CD4-positive, alpha-beta T cell (primary cell): ENCODE results near the gene PAFAH1B2. TPM values are rescaled to one million over a fixed set of nuclear protein-coding genes. Genes with fewer than 3 reads are reported as not detected.

Experiments used
- ATAC-seq: fragments of 200-7000 bp; cut with Tn5 transposase; one replicate; pipeline ENCODE4 v1.10.0; 2022; ENCODE audit warnings: mild to moderate bottlenecking; ENCODE audit not compliant: poor library complexity
- CTCF ChIA-PET: fragments of 350-600 bp; sonication (Branson Sonifier 250); formaldehyde crosslinking; loops from one replicate; lab custom pipeline; 2021; ENCODE audit warnings: antibody characterized with exemption, inconsistent platforms; lab: Charles Lee
- POLR2A ChIA-PET: fragments of 350-600 bp; sonication (Branson Sonifier 250); formaldehyde crosslinking; loops from one replicate; lab custom pipeline; 2021; ENCODE audit warnings: antibody characterized with exemption, inconsistent platforms; lab: Charles Lee
- DNase-seq, 14 experiments: peaks; one replicate each; pipeline ENCODE4 v3.0.0-alpha.2; 2013 to 2020; ENCODE audit warnings: mixed read lengths in 2 of 14
- H3K27ac ChIP-seq, 2 donors: one replicate each; pipeline versions ENCODE4 v1.5.1 to v1.7.0; 2013; ENCODE audit warnings: low read length in 2 of 2, low read depth in 1 of 2, mild to moderate bottlenecking in 1 of 2
- H3K27me3 ChIP-seq, 2 experiments: 1 replicate in 1 of 2; 2 replicates in 1 of 2; pipeline versions ENCODE4 v1.6.1 to v1.7.0; 2013; ENCODE audit warnings: low read length in 2 of 2, control low read depth in 1 of 2, mild to moderate bottlenecking in 1 of 2, moderate library complexity in 1 of 2; ENCODE audit not compliant: insufficient read depth in 2 of 2, control insufficient read depth in 1 of 2
- H3K36me3 ChIP-seq: one replicate; pipeline ENCODE4 v1.6.1; 2013; ENCODE audit warnings: low read length, control low read depth; ENCODE audit not compliant: insufficient read depth
- H3K4me1 ChIP-seq: one replicate; pipeline ENCODE4 v1.6.1; 2013; ENCODE audit warnings: low read length, control low read depth; ENCODE audit not compliant: insufficient read depth
- H3K4me3 ChIP-seq: one replicate; pipeline ENCODE4 v1.5.1; 2013; ENCODE audit warnings: mild to moderate bottlenecking, low read length, moderate library complexity
- H3K9me3 ChIP-seq, 2 experiments: 1 replicate in 1 of 2; 2 replicates in 1 of 2; pipeline versions ENCODE4 v1.6.1 to v1.7.0; 2013; ENCODE audit warnings: low read length in 2 of 2, mild to moderate bottlenecking in 2 of 2, control low read depth in 1 of 2, moderate library complexity in 1 of 2; ENCODE audit not compliant: control insufficient read depth in 1 of 2, insufficient read depth in 1 of 2
- H3K27ac Mint-ChIP-seq: one replicate; pipeline ENCODE4 v1.8.0; 2020; ENCODE audit warnings: mixed read lengths
- H3K27me3 Mint-ChIP-seq: one replicate; pipeline ENCODE4 v1.8.0; 2021; ENCODE audit warnings: mixed read lengths
- H3K36me3 Mint-ChIP-seq: one replicate; pipeline ENCODE4 v1.8.0; 2021; ENCODE audit warnings: low read depth, mixed read lengths
- H3K4me1 Mint-ChIP-seq: one replicate; pipeline ENCODE4 v1.8.0; 2021; ENCODE audit warnings: low read depth, mixed read lengths
- H3K4me3 Mint-ChIP-seq: one replicate; pipeline ENCODE4 v1.8.0; 2020; ENCODE audit warnings: mild to moderate bottlenecking, mixed read lengths
- H3K9me3 Mint-ChIP-seq: one replicate; pipeline ENCODE4 v1.8.0; 2020; ENCODE audit warnings: mixed read lengths
- intact Hi-C, 2 experiments: fragments of 100-400 bp; cut with DNase I in 1 of 2; cut with micrococcal nuclease in 1 of 2; formaldehyde crosslinking; loops; one replicate each; pipeline versions ENCODE4 v1.15.1 to v1.9.0; 2023 to 2025; cut with DNase I, micrococcal nuclease
- total RNA-seq, 174 experiments: library from RNA in 2 of 174; stranded (reverse) in 2 of 174; gene quantifications; one replicate each; pipeline ENCODE4 v1.2.3 and lab custom pipeline; 2021 to 2026
- TF ChIP-seq, protein P1 (sequence below): fragments of 200-600 bp; IDR thresholded peaks from one replicate; pipeline ENCODE4 v1.8.0; 2022; ENCODE audit warnings: antibody characterized with exemption, mild to moderate bottlenecking

Gene PAFAH1B2
- total RNA-seq, 2 experiments from 2014 or later = 44.3 to 45.6 TPM

DNA sequence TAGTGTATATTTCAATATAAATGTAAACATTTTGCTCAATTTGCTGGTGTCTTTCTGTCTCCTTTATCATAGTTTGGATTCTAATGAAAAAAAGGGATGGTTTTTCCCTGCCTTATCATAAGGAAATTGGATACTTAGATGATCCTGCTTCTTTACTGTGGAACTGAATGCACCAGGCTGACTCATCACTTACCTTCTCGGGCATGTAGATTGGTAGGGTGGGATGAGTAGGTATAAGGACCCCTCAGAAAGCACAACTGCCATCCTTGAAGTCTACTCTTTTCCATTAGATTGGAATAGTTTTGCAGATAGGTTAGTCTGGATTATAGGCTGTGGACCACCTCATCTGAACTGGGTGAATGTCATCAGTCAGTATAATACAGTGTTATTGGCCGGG lies 26.9 kb downstream of the PAFAH1B2 start:
- H3K27me3 Mint-ChIP-seq = no peaks in the 10 kb centered on the region
- H3K36me3 Mint-ChIP-seq = peaks cover 46% of the 10 kb centered on the region
- CTCF ChIA-PET = interaction anchor here (0.7 kb wide), 1 partner anchor 65 kb away, joined by 3 read pairs; no protein-coding TSS in a partner anchor
- Histone ChIP-seq H3K27ac (no peak overlapping the region), H3K4me3 (no peak overlapping the region), H3K9me3 (no peaks in the 10 kb centered on the region), H3K36me3 (peaks cover 37% of the 10 kb centered on the region), H3K27me3 (no peaks in the 10 kb centered on the region), H3K4me1 (no peaks in the 10 kb centered on the region)
- no peak for ATAC-seq
- H3K4me1 Mint-ChIP-seq = peaks cover 10% of the 10 kb centered on the region
- no peaks in the 10 kb centered on the region for H3K9me3 Mint-ChIP-seq
- TF ChIP-seq, protein P1, sequence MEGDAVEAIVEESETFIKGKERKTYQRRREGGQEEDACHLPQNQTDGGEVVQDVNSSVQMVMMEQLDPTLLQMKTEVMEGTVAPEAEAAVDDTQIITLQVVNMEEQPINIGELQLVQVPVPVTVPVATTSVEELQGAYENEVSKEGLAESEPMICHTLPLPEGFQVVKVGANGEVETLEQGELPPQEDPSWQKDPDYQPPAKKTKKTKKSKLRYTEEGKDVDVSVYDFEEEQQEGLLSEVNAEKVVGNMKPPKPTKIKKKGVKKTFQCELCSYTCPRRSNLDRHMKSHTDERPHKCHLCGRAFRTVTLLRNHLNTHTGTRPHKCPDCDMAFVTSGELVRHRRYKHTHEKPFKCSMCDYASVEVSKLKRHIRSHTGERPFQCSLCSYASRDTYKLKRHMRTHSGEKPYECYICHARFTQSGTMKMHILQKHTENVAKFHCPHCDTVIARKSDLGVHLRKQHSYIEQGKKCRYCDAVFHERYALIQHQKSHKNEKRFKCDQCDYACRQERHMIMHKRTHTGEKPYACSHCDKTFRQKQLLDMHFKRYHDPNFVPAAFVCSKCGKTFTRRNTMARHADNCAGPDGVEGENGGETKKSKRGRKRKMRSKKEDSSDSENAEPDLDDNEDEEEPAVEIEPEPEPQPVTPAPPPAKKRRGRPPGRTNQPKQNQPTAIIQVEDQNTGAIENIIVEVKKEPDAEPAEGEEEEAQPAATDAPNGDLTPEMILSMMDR = no peak
- no peak overlapping the region for H3K27ac Mint-ChIP-seq
- DNase-seq = no peak
- intact Hi-C loops = no loop called here
- POLR2A ChIA-PET = interaction anchor here (3.0 kb wide), 1 partner anchor 27 kb away, joined by 16 read pairs; the partner anchor contains the start of gene PAFAH1B2
- H3K4me3 Mint-ChIP-seq = no peak overlapping the region

DNA sequence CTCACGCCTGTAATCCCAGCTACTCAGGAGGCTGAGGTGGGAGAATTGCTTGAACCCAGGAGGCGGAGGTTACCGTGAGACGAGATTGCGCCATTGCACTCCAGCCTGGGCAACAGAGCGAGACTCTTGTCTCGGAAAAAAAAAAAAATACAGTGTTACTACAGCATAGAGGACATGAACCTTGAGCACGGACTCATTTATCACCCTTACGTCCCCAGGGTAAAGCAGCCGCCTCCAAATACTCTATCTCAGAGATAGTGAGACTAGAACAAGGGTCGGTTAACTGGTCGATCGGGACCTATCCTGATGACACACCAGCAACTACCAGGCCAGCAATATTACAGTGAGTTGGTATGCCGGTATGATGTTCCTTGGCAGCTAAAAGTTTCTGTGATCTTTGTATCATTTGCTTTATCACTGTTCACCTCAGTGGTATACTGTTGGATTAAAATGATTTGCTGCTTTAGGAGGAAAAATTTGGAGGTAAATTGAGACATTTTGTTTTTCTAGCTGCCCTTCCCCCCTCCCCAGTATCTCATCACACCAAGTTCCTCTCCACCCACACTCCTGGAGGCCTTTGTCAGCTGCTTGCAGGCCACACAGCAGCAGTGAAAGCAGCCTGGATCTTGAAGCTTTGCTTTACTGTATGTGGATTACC lies 27.4 kb downstream of the PAFAH1B2 start:
- Histone ChIP-seq H3K4me1 (no peaks in the 10 kb centered on the region), H3K36me3 (peaks cover 33% of the 10 kb centered on the region), H3K9me3 (no peaks in the 10 kb centered on the region), H3K27me3 (no peaks in the 10 kb centered on the region), H3K27ac (no peak overlapping the region), H3K4me3 (no peak overlapping the region)
- ATAC-seq = no peak
- peak overlapping the region; percentile 47 for H3K27ac Mint-ChIP-seq
- ChIA-PET POLR2A (interaction anchor here (0.8 to 3.0 kb wide), 3 partner anchors 8 to 58 kb away, joined by 3 to 16 read pairs (median 4); partner anchors contain the start of gene PAFAH1B2), CTCF (interaction anchor here (1.3 kb wide), 1 partner anchor 10 kb away, joined by 5 read pairs; no protein-coding TSS in a partner anchor)
- DNase-seq = no peak
- peaks cover 10% of the 10 kb centered on the region for H3K4me1 Mint-ChIP-seq
- no peak overlapping the region for H3K4me3 Mint-ChIP-seq
- intact Hi-C loops = no loop called here
- H3K9me3 Mint-ChIP-seq = no peaks in the 10 kb centered on the region
- TF ChIP-seq, protein P1 = no peak
- no peaks in the 10 kb centered on the region for H3K27me3 Mint-ChIP-seq
- H3K36me3 Mint-ChIP-seq = peaks cover 41% of the 10 kb centered on the region

DNA sequence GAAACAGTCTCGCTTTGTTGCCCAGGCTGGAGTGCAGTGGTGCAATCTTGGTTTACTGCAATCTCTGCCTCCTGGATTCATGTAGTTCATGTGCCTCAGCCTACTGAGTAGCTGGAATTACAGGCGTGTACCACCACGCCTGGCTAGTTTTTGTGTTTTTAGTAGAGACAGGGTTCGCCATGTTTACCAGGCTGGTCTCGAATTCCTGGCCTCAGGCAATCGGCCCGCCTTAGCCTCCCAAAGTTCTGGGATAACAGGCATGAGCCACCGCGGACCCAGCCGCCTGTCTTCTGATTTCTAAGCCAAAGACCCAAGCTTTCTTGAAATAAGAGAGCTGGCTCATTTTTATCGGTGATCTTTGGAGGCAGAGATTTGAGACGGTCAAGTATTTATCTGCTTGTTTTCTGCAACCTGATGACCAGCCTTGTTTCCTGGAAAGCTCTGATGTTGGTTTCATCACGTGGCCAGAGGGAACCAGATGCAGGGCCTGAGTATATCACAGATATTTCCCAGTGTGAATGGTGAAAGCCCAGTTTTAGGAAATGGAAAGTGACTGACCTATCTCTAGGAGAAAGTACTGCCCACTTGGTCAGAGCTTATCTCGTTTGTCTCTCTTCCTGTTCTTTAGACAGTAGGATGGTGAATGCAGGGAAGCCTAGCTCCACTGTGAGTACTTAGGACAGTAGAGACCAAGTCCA lies 28.8 kb downstream of the PAFAH1B2 start:
- ChIA-PET POLR2A (interaction anchor here (1.6 to 3.0 kb wide), 2 partner anchors 9 to 29 kb away, joined by 4 to 16 read pairs; partner anchors contain the start of gene PAFAH1B2), CTCF (interaction anchor here (1.3 kb wide), 1 partner anchor 8 kb away, joined by 5 read pairs; no protein-coding TSS in a partner anchor)
- Histone ChIP-seq H3K4me3 (no peak overlapping the region), H3K36me3 (peaks cover 22% of the 10 kb centered on the region), H3K4me1 (no peaks in the 10 kb centered on the region), H3K27me3 (no peaks in the 10 kb centered on the region), H3K9me3 (no peaks in the 10 kb centered on the region), H3K27ac (no peak overlapping the region)
- H3K27me3 Mint-ChIP-seq = no peaks in the 10 kb centered on the region
- DNase-seq (no peak), ATAC-seq (no peak)
- H3K4me1 Mint-ChIP-seq = peaks cover 13% of the 10 kb centered on the region
- no peak overlapping the region for H3K4me3 Mint-ChIP-seq
- no peaks in the 10 kb centered on the region for H3K9me3 Mint-ChIP-seq
- H3K36me3 Mint-ChIP-seq = peaks cover 27% of the 10 kb centered on the region
- H3K27ac Mint-ChIP-seq = peak overlapping the region; percentile 39
- TF ChIP-seq, protein P1 = no peak
- intact Hi-C loops = no loop called here
